HG03103 (cell line): Measurements from ENCODE around the gene DESI1.
A peak's percentile ranks its signal among the peaks of the same experiment; 100 is the strongest.
"Not testable (repeated sequence)": the region's sequence is repeated elsewhere in the genome, so short reads cannot be mapped to it uniquely, and the experiment has no call there.

Experiments
- ATAC-seq: cut with Tn5 transposase; IDR thresholded peaks from one replicate; pipeline ENCODE4 v1.9.1; 2021; ENCODE audit warnings: low read depth; ENCODE audit not compliant: unreplicated experiment

Gene DESI1

GRCh38 chr22:41589391-41590241, 31.2 kb downstream of the DESI1 start, which contains the start of gene PMM1:
PMM1 (minus strand) TSS chr22:41589840; CDS start chr22:41589805, 35 bp downstream.
- peak; percentile 88 for ATAC-seq

DNA sequence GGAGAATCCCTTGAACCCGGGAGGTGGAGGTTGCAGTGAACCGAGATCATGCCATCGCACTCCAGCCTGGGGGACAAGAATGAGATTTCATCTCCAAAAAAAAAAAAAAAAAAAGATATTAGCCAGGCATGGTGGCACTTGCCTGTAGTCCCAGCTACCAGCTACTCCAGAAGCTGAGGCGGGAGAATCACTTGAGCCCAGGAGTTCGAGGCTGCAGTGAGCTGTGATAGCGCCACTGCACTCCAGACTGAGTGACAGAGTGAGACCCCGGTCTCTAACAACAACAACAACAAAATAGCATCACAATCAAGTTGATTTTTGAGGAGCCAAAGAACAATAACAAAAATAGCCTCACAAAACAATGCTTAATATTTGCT, 33.5 kb downstream of the DESI1 start:
- no peak for ATAC-seq

DNA sequence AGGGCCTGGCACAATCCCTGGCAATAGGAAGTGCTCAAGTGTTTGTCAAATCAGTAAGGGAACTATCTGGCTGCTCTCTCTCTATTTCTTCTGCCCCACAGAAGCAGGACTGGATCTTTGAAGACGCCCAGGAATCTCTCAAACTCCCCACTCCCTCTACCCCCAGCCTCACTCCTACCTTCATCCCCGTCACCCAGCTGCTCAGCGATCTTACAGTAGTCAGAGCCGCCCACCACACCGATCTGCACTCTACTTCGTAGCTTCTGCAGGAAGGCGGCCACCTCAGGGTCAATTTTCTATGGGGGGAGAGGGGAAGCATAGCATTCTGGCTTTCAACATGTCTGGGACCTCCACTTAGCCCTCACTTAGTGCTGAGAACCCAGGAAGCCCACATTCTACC, 34.9 kb downstream of the DESI1 start:
- no peak for ATAC-seq

- ATAC-seq, result no peak
Observed at GRCh38 chr22:41584881-41585280, 36.0 kb downstream of the DESI1 start.

GRCh38 chr22:41582694-41583093, 38.1 kb downstream of the DESI1 start:
- no peak for ATAC-seq

DNA sequence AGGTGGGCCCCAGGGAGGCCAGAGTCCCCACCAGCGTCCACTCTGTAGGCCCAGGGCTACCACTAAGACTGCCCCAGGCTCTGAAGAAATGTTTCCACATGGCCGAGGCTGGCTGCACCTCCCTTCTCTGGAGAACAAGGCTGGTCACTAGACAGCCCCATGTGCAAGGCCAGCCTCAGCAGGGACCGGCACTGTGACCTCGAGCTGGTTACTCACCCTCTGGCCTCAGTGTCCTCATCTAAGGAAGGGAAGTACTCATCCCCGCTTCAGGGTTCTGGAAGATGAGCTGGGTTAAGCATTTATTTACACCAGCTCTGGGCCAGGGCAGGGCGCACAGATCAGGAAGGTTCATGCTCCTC, 40.9 kb downstream of the DESI1 start:
- no peak for ATAC-seq

DNA sequence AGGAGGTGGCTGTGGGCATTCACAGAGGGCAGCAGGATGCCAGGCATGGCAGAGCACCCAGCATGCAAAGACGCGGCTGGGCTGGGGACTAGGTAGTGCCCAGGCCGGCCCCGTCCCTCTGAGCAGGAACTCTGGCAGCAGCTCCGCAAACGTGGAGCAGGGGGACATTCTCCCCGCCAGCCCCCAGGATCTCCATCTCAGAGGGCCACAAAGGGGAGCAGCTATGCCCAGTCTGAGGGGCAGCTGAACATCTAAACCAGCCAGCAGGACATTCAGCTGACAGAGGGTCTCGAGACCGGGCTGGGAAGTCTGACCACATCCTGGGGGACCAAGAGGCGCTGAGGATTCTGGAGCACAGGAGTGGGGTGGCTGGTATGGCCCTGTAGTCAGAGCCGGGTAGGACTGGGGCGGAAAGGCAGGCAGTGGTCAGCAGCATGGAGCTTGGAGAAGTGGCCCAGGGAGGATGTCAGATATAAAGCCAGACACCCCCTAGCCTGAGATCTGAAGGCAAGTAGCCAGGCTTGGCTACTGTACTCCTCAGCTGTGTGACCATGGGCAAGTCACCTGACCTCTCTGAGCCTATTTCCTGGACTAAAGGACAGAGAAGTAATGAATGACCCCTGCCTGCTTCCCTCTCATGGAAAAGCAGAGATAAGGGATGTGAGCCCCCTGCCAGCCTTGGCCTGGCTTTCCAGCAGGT, 41.4 kb downstream of the DESI1 start:
- no peak for ATAC-seq

GRCh38 chr22:41578818-41579217, 42.0 kb downstream of the DESI1 start:
- ATAC-seq, result no peak

DNA sequence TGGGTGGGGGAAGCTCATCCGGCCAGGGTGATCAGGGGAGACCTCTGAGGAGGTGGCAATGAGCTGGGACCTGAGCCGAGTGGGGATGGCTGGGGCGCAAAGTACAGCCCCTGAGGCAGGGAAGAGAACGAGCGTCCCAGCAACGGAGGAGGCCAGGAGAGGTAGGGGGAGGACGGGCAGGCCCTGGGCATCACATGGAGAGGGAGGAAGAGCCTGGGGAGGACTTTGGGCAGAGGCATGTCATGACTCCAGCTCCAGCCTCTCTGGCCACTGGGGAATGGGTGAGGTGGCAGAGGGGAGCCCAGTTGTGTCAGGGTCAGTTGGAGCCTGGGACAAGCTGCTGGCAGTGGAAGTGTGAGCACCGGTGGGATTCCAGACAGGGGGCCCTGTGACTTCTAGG, 42.7 kb downstream of the DESI1 start:
- ATAC-seq, result no peak

DNA sequence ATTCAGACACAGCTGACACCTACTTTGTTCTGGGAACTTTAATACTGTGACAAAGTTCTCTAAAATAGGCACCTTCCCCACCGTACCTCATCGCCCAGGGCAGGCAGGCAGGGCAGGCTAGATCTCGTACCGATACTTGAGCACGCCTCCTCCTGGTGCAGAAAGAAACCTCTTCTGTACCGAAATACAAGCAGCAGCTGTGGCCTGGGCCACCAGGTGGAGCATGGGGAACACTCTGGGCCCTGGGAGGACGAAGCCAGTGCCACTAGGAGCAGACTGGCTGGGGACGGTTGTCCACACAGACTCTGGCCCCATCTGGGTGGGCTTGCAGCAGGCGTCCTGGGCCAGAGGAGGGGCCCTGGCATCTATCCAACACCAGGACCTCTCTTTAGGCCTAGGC, 44.0 kb downstream of the DESI1 start:
- ATAC-seq, result no peak

- ATAC-seq, result no peak
Observed at GRCh38 chr22:41575533-41575932, 45.3 kb downstream of the DESI1 start.

- no peak for ATAC-seq
Observed at GRCh38 chr22:41574847-41575381, 45.9 kb downstream of the DESI1 start.

DNA sequence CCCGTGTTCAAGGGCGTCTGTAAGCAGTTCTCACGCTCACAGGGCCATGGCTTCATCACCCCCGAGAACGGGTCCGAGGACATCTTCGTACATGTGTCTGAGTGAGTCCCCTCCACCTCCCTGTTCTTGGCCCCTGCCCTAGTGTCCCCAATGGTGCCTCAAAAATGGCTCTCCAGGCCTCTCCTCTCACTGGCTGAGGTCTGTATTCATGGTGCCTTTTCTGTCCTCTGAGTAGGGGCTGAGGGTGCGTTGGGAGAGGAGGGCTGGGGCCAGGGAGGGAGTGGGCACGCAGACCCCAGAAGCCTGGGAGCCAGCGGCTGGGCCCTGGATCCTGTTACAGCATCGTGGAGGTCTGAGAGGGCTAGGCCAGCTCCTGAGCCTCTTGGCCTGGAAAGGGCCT, 47.2 kb downstream of the DESI1 start:
- no peak for ATAC-seq

GRCh38 chr22:41572305-41572704, 48.5 kb downstream of the DESI1 start:
- not testable (repeated sequence) for ATAC-seq

GRCh38 chr22:41571786-41572185, 49.1 kb downstream of the DESI1 start:
- ATAC-seq, result no peak

DNA sequence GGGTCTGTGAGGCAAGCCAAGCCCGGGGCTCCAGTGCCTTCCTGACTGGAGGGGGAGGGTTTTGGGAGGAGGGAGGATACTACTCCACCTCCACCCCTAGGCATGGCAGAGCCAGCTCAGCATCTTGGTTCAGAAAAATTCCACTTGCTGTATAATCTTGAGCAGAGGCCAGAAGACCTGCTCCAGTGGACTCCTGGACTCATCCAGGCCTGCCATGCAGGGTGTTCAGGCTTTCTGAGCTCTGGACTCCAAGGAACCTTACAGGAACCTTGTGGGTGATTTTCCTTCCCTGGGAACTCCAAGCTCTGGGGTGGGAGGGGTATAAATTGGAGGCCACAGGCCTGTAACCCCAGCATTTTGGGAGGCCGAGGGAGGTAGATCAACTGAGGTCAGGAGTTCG, 50.6 kb downstream of the DESI1 start:
- no peak for ATAC-seq

DNA sequence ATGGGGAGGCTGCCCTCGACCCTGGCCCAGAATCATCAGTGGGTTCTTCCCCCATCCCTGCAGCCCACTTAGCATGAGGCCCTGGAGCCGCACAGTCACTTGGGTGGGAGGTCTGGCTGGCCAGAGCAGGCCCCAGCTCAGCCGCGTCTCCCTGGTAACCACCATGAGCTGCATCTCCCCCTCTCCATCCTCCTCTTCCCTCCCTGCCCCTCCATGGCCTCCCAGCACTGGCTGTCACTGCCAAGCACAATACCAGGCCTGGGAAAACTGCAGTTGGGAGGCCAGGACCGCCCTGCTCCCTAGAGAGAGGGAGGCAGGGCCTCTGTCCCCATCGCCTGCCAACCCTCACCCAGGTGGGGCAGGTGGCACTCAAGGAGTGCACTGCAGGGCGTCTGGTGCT, 52.0 kb downstream of the DESI1 start:
- no peak for ATAC-seq

DNA sequence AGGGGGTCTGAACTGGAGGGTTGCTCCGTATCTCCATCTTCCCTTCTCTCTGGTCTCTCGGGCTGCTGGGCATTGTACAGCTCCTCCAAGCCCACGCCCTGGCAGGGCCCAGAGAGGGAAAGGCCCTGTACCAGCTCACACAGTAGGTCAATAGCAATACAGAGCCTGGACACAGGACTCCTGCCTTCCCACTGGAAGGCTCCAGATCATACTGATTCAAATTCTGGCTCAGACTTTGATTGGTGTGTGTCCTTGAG, 53.4 kb downstream of the DESI1 start:
- ATAC-seq, result no peak

DNA sequence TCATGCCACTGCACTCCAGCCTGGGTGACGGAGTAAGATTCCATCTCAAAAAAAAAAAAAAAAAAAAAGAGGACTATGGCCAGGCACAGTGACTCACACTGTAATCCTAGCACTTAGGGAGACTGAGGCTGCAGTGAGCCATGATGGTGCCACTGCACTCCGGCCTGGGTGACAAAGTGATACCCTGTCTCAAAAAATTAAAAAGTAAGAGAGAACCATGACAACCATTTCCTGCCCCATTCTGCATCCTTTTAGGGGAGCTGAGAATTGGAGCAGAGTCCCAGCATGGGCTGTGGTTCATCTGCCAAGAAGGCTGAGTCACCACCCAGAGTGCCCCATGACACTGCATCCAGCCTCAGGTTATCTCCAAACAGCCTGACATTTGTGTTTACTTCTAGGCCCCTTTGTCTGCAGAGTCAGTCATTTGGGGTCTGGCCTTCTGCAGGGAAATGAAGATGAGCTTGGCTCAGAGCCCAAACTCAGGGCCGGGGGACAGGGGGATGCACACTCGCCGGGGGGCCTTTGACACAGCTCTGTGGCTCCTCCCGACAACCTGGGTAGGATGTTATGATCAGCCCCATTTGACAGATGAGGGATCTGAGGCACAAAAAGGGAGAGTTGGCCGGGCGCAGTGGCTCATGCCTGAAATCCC, 55.3 kb downstream of the DESI1 start:
- no peak for ATAC-seq

GRCh38 chr22:41564563-41564962, 56.3 kb downstream of the DESI1 start:
- no peak for ATAC-seq

DNA sequence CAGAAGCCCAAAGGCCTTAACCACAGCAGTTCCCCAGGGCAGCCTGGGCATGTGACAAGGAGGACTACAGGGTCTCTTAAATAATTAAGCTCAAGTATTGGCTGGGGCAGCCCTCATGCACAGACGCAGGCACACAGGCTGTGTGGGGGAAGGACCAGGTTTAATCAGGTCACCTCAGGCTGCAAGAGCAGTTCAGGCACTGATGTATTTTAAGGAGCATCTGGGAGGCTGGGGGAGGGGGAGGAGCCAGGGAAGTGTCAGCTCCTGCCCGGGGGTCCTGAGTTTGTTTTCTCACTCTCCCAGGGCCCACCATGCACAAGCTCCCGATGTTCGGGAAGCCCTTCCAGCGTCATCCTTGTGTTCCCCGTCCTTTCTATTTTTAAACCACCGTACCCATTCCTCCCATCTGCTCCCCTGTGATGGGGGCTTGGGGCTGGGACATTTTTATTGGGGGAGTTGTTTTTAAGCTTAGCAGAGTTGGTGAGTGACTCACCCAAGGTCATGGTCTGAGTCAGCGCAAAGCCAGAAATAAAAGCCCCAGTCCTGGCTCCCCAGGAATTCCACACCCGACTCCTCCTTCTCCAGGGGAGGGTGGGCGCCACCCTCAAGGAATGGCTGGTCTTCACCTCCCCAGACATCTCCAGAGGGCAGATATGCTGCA, 57.7 kb downstream of the DESI1 start:
- no peak for ATAC-seq
